ENCODE results near the gene SEMA5B.

Gene SEMA5B

DNA sequence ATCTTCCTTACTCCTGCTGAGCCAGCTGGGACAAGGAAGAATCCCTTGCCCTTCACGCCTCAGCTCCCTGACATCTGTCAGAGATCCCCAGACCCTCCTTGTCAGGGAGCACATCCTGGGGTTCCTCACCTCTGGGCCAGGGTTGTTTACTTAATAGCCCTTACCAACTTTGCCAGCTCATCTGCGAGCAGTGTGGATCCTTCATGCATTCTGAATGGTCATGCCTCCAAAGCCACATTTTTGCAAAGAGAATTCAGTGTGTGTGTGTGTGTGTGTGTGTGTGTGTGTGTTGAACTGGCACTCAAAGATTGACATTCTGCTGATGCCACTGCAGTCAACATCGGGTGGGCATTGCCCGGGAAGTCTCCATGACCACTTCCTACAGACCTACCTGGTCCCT, 120.1 kb downstream of the SEMA5B start:
- TF ChIP-seq POLR2AphosphoS5 (IDR thresholded peaks at IDR 0.05; ENCODE audit: low read depth, low read length) = no peak

DNA sequence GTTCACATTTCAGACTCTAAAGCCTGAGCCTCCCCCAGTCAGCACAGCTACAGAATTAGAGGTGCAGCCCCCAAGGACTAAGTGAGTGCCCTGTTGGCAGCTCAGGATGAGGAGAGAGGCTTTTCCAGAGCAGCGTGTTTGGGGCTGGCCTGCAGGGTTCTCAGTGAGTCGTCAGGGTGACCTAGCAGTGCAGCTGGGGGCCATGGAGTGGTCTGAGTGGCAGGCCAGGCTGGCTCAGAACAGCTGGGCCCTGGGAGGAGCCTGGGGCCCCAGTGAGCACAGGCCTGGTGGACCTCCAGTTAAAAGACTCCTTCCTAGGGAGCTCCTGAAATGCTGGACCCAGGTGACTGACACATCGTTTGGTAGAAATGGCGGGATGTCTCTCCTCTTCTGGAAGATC, 124.4 kb downstream of the SEMA5B start:
- TF ChIP-seq TAF1 (IDR thresholded peaks at IDR 0.05; ENCODE audit: borderline replicate concordance, insufficient read depth, low read length) = no peak
- TF ChIP-seq, protein P1, sequence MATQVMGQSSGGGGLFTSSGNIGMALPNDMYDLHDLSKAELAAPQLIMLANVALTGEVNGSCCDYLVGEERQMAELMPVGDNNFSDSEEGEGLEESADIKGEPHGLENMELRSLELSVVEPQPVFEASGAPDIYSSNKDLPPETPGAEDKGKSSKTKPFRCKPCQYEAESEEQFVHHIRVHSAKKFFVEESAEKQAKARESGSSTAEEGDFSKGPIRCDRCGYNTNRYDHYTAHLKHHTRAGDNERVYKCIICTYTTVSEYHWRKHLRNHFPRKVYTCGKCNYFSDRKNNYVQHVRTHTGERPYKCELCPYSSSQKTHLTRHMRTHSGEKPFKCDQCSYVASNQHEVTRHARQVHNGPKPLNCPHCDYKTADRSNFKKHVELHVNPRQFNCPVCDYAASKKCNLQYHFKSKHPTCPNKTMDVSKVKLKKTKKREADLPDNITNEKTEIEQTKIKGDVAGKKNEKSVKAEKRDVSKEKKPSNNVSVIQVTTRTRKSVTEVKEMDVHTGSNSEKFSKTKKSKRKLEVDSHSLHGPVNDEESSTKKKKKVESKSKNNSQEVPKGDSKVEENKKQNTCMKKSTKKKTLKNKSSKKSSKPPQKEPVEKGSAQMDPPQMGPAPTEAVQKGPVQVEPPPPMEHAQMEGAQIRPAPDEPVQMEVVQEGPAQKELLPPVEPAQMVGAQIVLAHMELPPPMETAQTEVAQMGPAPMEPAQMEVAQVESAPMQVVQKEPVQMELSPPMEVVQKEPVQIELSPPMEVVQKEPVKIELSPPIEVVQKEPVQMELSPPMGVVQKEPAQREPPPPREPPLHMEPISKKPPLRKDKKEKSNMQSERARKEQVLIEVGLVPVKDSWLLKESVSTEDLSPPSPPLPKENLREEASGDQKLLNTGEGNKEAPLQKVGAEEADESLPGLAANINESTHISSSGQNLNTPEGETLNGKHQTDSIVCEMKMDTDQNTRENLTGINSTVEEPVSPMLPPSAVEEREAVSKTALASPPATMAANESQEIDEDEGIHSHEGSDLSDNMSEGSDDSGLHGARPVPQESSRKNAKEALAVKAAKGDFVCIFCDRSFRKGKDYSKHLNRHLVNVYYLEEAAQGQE (IDR thresholded peaks at IDR 0.05; ENCODE audit: insufficient read depth in 1 of 2, low read depth in 2 of 2, low read length in 2 of 2) = no peak
- no peak for TF ChIP-seq SIN3A (IDR thresholded peaks at IDR 0.05; ENCODE audit: borderline replicate concordance, insufficient read depth, low read length)
- TF ChIP-seq FOXP2 (optimal IDR thresholded peaks at IDR 0.05; ENCODE audit: borderline replicate concordance, extremely low read depth, extremely low read length, insufficient read depth) = no peak
- no peak for TF ChIP-seq POLR2AphosphoS5 (IDR thresholded peaks at IDR 0.05; ENCODE audit: low read depth, low read length)

DNA sequence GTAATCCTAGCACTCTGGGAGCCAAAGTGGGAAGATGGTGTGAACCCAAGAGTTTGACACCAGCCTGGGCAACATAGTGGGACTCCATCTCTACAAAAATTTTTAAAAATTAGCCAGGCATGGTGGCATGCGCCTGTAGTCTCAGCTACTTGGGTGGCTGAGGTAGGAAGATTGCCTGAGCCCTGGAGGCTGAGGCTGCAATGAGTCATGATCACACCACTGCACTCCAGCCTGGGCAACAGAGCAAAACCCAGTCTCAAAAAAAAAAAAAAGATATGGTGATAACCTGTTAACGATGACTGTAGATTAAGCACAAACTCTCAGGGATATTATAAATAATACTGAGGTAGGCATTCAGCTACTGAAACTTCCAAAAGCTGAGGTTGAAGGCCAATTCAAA, 125.2 kb downstream of the SEMA5B start:
- TF ChIP-seq SIN3A (IDR thresholded peaks at IDR 0.05; ENCODE audit: borderline replicate concordance, insufficient read depth, low read length) = no peak
- TF ChIP-seq FOXP2 (optimal IDR thresholded peaks at IDR 0.05; ENCODE audit: borderline replicate concordance, extremely low read depth, extremely low read length, insufficient read depth) = no peak
- no peak for TF ChIP-seq TAF1 (IDR thresholded peaks at IDR 0.05; ENCODE audit: borderline replicate concordance, insufficient read depth, low read length)

DNA sequence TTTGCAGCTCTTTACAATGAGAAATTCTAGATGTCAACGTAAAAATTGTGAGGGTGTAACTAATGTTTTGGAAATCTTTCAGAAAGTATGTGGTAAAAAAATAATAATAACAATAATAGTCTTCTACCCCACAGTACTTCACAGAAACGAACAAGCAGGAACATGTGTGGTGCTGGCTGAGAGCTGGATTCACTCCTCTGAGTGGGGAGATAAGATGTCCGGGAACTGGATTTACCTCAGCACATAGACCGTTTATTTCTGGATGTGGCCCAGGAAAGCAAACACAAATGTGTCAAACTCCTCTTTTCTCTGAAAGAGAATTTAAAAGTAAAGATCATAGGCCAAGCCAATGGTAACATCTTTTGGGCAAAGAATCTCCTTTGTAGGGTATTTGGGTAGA, 129.3 kb downstream of the SEMA5B start:
- no peak for TF ChIP-seq TAF1 (IDR thresholded peaks at IDR 0.05; ENCODE audit: borderline replicate concordance, insufficient read depth, low read length)
- no peak for TF ChIP-seq FOXP2 (optimal IDR thresholded peaks at IDR 0.05; ENCODE audit: borderline replicate concordance, extremely low read depth, extremely low read length, insufficient read depth)
- TF ChIP-seq, protein P1 (IDR thresholded peaks at IDR 0.05; ENCODE audit: insufficient read depth in 1 of 2, low read depth in 2 of 2, low read length in 2 of 2) = no peak
- no peak for TF ChIP-seq POLR2AphosphoS5 (IDR thresholded peaks at IDR 0.05; ENCODE audit: low read depth, low read length)
- no peak for TF ChIP-seq SIN3A (IDR thresholded peaks at IDR 0.05; ENCODE audit: borderline replicate concordance, insufficient read depth, low read length)

DNA sequence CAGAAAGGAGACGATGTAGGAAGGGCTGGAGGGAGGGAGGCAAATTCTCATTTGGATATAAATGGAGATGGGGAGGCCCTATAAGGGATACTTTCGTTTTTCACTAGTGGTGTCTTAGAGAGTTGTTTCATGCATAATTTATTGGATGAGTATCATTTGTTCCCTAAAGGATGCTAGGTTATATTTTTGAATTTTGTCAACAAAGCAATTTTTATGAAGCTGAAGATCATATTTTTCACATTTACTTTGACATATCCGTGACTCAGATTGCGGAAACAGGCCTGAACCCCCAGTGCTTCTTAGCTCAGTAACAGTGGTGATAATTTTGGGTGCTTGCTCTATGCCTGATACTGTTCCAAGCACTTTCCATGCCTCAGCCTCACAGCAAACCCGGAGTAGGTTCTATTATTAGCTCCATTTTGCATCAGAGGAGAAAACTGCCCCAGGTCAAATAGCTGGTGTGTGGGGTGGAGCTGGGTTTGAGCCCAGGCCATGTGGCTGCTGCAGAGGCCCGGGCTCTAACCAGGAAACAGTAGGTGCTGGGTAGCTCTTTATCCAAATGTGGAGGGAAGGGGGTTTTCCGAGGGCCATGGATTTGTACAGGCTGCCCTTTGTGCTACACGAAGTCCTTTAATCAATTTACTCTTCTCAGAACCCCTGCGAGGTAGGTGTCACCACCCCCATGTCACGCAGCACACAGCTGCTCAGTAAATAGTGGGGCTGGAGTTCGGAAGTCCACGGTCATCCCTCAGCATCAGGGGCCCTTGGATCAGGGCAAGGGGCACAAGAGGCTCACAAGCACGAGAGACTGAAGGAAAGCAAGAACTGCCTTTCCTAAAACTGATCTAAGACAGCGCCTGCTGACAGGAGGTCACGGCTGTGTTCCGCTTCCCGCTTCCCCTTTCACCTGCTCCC, 133.6 kb downstream of the SEMA5B start:
- TF ChIP-seq FOXP2 (optimal IDR thresholded peaks at IDR 0.05; ENCODE audit: borderline replicate concordance, extremely low read depth, extremely low read length, insufficient read depth) (no peak), SIN3A (IDR thresholded peaks at IDR 0.05; ENCODE audit: borderline replicate concordance, insufficient read depth, low read length) (no peak), POLR2AphosphoS5 (IDR thresholded peaks at IDR 0.05; ENCODE audit: low read depth, low read length) (no peak), TAF1 (IDR thresholded peaks at IDR 0.05; ENCODE audit: borderline replicate concordance, insufficient read depth, low read length) (no peak)
- TF ChIP-seq, protein P1 (IDR thresholded peaks at IDR 0.05; ENCODE audit: insufficient read depth in 1 of 2, low read depth in 2 of 2, low read length in 2 of 2) = no peak

DNA sequence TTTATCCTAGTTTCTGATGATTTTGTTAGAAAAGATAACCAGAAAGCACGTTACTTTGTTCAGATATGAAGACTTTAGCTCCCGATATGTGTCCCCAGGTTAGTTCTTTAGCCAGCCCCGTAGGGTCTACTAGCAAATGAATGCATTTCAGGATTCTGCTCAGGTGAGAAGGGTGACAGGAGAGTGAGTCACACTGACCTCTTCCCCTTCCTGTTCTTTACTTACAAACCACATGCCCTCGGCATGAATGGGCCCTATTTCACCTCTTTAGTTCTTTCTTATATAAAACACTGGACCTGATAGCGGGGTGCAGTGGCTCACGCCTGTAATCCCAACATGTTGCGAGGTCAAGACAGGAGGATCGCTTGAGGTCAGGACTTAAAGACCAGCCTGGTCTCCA, 134.3 kb downstream of the SEMA5B start:
- TF ChIP-seq POLR2AphosphoS5 (IDR thresholded peaks at IDR 0.05; ENCODE audit: low read depth, low read length) (no peak), TAF1 (IDR thresholded peaks at IDR 0.05; ENCODE audit: borderline replicate concordance, insufficient read depth, low read length) (no peak), SIN3A (IDR thresholded peaks at IDR 0.05; ENCODE audit: borderline replicate concordance, insufficient read depth, low read length) (no peak)
- TF ChIP-seq, protein P1 (IDR thresholded peaks at IDR 0.05; ENCODE audit: insufficient read depth in 1 of 2, low read depth in 2 of 2, low read length in 2 of 2) = no peak

All from PFSK-1 (cell line).